Caco-2 (cell line): ENCODE measurements around the gene KRT2. TPM values are rescaled to one million over a fixed set of nuclear protein-coding genes. Genes with fewer than 3 reads are reported as not detected.
A peak's percentile ranks its signal among the peaks of the same experiment; 100 is the strongest.

Experiments
- BruUV-seq: library from RNA; stranded (reverse); fragments of 400-500 nt; replicated peaks from 2 replicates; lab custom pipeline; 2021; lab: Mats Ljungman, UMichigan
- CTCF ChIA-PET: fragments of 300-600 bp; sonication (Branson Sonifier 250); formaldehyde crosslinking; loops from one replicate; lab custom pipeline; 2022; ENCODE audit warnings: antibody characterized with exemption; lab: Charles Lee
- POLR2A ChIA-PET: fragments of 300-600 bp; sonication (Branson Sonifier 250); formaldehyde crosslinking; loops from one replicate; lab custom pipeline; 2022; ENCODE audit warnings: antibody characterized with exemption; lab: Charles Lee
- DNase-seq, 2 experiments: peaks; one replicate each; pipeline versions ENCODE4 v3.0.0 to v3.0.0-alpha.2; 2020 to 2022
- H3K27me3 ChIP-seq: replicated peaks from 2 replicates; pipeline ENCODE4 v1.6.0; 2011; ENCODE audit warnings: low read length; ENCODE audit not compliant: control insufficient read depth, insufficient read depth
- H3K36me3 ChIP-seq: 2 replicates; pipeline ENCODE4 v1.5.1; 2011; ENCODE audit warnings: low read length; ENCODE audit not compliant: control insufficient read depth, insufficient read depth
- H3K4me1 ChIP-seq: fragments of 250-450 bp; sonication (Bioruptor Pico); 2 replicates; pipeline ENCODE4 v1.5.1; 2020; ENCODE audit warnings: mild to moderate bottlenecking
- H3K4me3 ChIP-seq: 2 replicates; pipeline ENCODE4 v1.5.1; 2011; ENCODE audit warnings: low read depth, mild to moderate bottlenecking, control low read depth, low read length
- H3K9me3 ChIP-seq: fragments of 250-450 bp; sonication (Bioruptor Pico); 2 replicates; pipeline ENCODE4 v1.5.1; 2020; ENCODE audit warnings: mild to moderate bottlenecking, moderate library complexity
- H3K27ac Mint-ChIP-seq: one replicate; pipeline ENCODE4 v1.8.0; 2022; ENCODE audit warnings: mixed read lengths; ENCODE audit not compliant: unreplicated experiment
- H3K27me3 Mint-ChIP-seq: one replicate; pipeline ENCODE4 v1.8.0; 2022; ENCODE audit warnings: mixed read lengths; ENCODE audit not compliant: insufficient read depth, unreplicated experiment
- H3K36me3 Mint-ChIP-seq: one replicate; pipeline ENCODE4 v1.8.0; 2022; ENCODE audit warnings: mild to moderate bottlenecking, mixed read lengths; ENCODE audit not compliant: insufficient read depth, unreplicated experiment
- H3K4me1 Mint-ChIP-seq: one replicate; pipeline ENCODE4 v1.8.0; 2022; ENCODE audit warnings: low read depth, mixed read lengths; ENCODE audit not compliant: unreplicated experiment
- H3K4me3 Mint-ChIP-seq: one replicate; pipeline ENCODE4 v1.8.0; 2022; ENCODE audit warnings: mild to moderate bottlenecking, moderate library complexity, mixed read lengths; ENCODE audit not compliant: unreplicated experiment
- H3K9me3 Mint-ChIP-seq: one replicate; pipeline ENCODE4 v1.8.0; 2022; ENCODE audit warnings: mixed read lengths; ENCODE audit not compliant: unreplicated experiment
- CTCF ChIP-seq, 2 experiments: fragments of 200-600 bp in 1 of 2; IDR thresholded peaks; 1 replicate in 1 of 2; 2 replicates in 1 of 2; pipeline versions ENCODE4 v1.5.1 to v1.8.0; 2011 to 2022; ENCODE audit warnings: antibody characterized with exemption in 1 of 2, control low read depth in 1 of 2, inconsistent platforms in 1 of 2, low read depth in 1 of 2, low read length in 1 of 2, mild to moderate bottlenecking in 1 of 2, moderate library complexity in 1 of 2; ENCODE audit not compliant: insufficient read depth in 1 of 2, severe bottlenecking in 1 of 2, unreplicated experiment in 1 of 2
- intact Hi-C: fragments of 100-400 bp; cut with micrococcal nuclease; formaldehyde crosslinking; loops from one replicate; pipeline ENCODE4 v1.10.0; 2022; ENCODE audit not compliant: unreplicated experiment
- total RNA-seq: library from RNA; stranded (reverse); gene quantifications from 2 replicates; pipeline ENCODE4 v1.2.3, GENCODE V29; 2022

KRT2 gene
- total RNA-seq, 1 experiment from 2014 or later: not detected

GRCh38 chr12:52693261-52693660 is 41.2 kb upstream of the KRT2 start:
- no peaks in the 10 kb centered on the region for H3K4me1 Mint-ChIP-seq
- H3K4me3 Mint-ChIP-seq: no peak overlapping the region
- no peak for TF ChIP-seq CTCF (IDR thresholded peaks at IDR 0.05; ENCODE audit: insufficient read depth in 1 of 2, low read depth in 1 of 2, low read length in 1 of 2, severe bottlenecking in 1 of 2, unreplicated experiment in 1 of 2)
- intact Hi-C loops: no loop called here
- Histone ChIP-seq H3K9me3 (no peaks in the 10 kb centered on the region), H3K4me1 (no peaks in the 10 kb centered on the region), H3K36me3 (no peaks in the 10 kb centered on the region), H3K27me3 (no peaks in the 10 kb centered on the region; the same call in 1 of the 2 replicates), H3K4me3 (no peak overlapping the region)
- ChIA-PET CTCF (interaction anchor here (1.0 kb wide), 1 partner anchor 187 kb away, joined by 9 read pairs; no protein-coding TSS in a partner anchor), POLR2A (no interaction called here)
- H3K9me3 Mint-ChIP-seq: no peaks in the 10 kb centered on the region
- no peaks in the 10 kb centered on the region for H3K36me3 Mint-ChIP-seq
- peaks cover 16% of the 10 kb centered on the region for H3K27me3 Mint-ChIP-seq
- BruUV-seq: no TSS peak
- DNase-seq: no peak
- H3K27ac Mint-ChIP-seq: no peak overlapping the region

- ChIA-PET POLR2A (no interaction called here), CTCF (interaction anchor here (0.7 to 1.3 kb wide), 4 partner anchors 173 to 188 kb away, joined by 3 to 9 read pairs (median 8); no protein-coding TSS in a partner anchor)
- H3K36me3 ChIP-seq: no peaks in the 10 kb centered on the region
- no peaks in the 10 kb centered on the region for H3K9me3 Mint-ChIP-seq
- peak in 1 of 2 experiments; percentile 41 for TF ChIP-seq CTCF (IDR thresholded peaks at IDR 0.05; ENCODE audit: insufficient read depth in 1 of 2, low read depth in 1 of 2, low read length in 1 of 2, severe bottlenecking in 1 of 2, unreplicated experiment in 1 of 2)
- H3K4me1 ChIP-seq: no peaks in the 10 kb centered on the region
- no peaks in the 10 kb centered on the region for H3K9me3 ChIP-seq
- BruUV-seq: no TSS peak
- H3K4me1 Mint-ChIP-seq: no peaks in the 10 kb centered on the region
- intact Hi-C loops: no loop called here
- H3K27me3 Mint-ChIP-seq: peaks cover 20% of the 10 kb centered on the region
- H3K27ac Mint-ChIP-seq: no peak overlapping the region
- no peak overlapping the region for H3K4me3 Mint-ChIP-seq
- no peaks in the 10 kb centered on the region for H3K36me3 Mint-ChIP-seq
- no peak overlapping the region for H3K4me3 ChIP-seq
- no peaks in the 10 kb centered on the region; the same call in 1 of the 2 replicates for H3K27me3 ChIP-seq
- peak in 1 of 2 experiments; percentile 41 for DNase-seq
These were observed 40.2 kb upstream of the KRT2 start for GRCh38 chr12:52692254-52692653.

- Mint-ChIP-seq H3K36me3 (no peaks in the 10 kb centered on the region), H3K27me3 (peaks cover 20% of the 10 kb centered on the region), H3K9me3 (no peaks in the 10 kb centered on the region), H3K27ac (no peak overlapping the region), H3K4me1 (no peaks in the 10 kb centered on the region), H3K4me3 (peak overlapping the region; percentile 65)
- no peak for DNase-seq
- TF ChIP-seq CTCF (IDR thresholded peaks at IDR 0.05; ENCODE audit: insufficient read depth in 1 of 2, low read depth in 1 of 2, low read length in 1 of 2, severe bottlenecking in 1 of 2, unreplicated experiment in 1 of 2): no peak
- intact Hi-C loops: no loop called here
- Histone ChIP-seq H3K27me3 (no peaks in the 10 kb centered on the region; the same call in 1 of the 2 replicates), H3K4me1 (no peaks in the 10 kb centered on the region), H3K36me3 (no peaks in the 10 kb centered on the region), H3K9me3 (no peaks in the 10 kb centered on the region), H3K4me3 (no peak overlapping the region)
- POLR2A ChIA-PET: no interaction called here
- no TSS peak for BruUV-seq
- CTCF ChIA-PET: interaction anchor here (0.7 to 1.3 kb wide), 3 partner anchors 173 to 180 kb away, joined by 3 to 8 read pairs (median 8); no protein-coding TSS in a partner anchor
These were observed 39.8 kb upstream of the KRT2 start for GRCh38 chr12:52691841-52692150.
